HepG2 (cell line): Measurements from ENCODE around the gene CNGA1.

Source experiments
- SOX5 ChIP-seq: IDR thresholded peaks from 2 replicates; pipeline ENCODE4 v1.6.1; 2016; ENCODE audit warnings: borderline replicate concordance
- ZBTB3 ChIP-seq: sonication (generic); formaldehyde crosslinking; IDR thresholded peaks from 2 replicates; pipeline ENCODE4 v1.4.0; 2020; ENCODE audit warnings: low read depth, mild to moderate bottlenecking, moderate library complexity, missing genetic modification reagents, borderline replicate concordance

DNA sequence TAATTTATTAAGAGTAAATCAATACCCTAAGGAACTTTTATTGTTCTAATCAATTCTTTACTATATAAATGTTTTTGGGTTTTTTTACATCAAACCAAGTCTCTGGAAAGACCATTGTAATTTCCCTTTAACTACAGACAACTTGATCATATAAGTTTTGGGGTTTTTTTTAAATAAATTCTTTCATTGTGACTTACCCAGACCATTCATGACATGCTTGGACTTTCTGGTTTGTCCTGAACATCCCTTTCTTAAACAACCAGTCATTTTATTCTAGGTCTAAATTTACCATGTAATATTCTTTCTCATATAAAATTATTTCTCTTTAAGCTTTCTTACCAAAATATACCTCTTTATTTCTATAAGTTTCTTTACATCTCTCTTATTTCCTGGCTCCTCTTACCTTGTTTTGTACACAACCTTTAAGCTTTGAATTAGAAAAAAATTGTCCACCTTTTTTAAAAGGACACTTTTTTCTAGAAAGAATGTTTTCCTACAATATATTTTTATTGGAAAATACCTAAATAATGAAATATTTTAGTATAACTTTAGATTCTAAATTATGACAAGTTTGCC, 8.4 kb downstream of the CNGA1 start:
- no peak for TF ChIP-seq SOX5 (CRISPR knock-in tag)
- TF ChIP-seq ZBTB3 (CRISPR knock-in tag): no peak
